ENCODE results near the gene RBFOX2. TPM values are rescaled to one million over a fixed set of nuclear protein-coding genes. Genes with fewer than 3 reads are reported as not detected.

RBFOX2 gene
- total RNA-seq, 2 donors from 2014 or later: 104 to 120 TPM

- TF ChIP-seq CTCF (conservative IDR thresholded peaks at IDR 0.05): no peak
- H3K4me3 ChIP-seq (ENCODE audit: low read length): no peak overlapping the region
- H3K27ac Mint-ChIP-seq: no peak overlapping the region
- H3K36me3 ChIP-seq (ENCODE audit: control insufficient read depth, insufficient read depth, low read length): no peaks in the 10 kb centered on the region
- no peaks in the 10 kb centered on the region for H3K9me3 ChIP-seq (ENCODE audit: control insufficient read depth, low read length)
- no peaks in the 10 kb centered on the region for H3K4me1 ChIP-seq (ENCODE audit: control insufficient read depth, insufficient read depth, low read length)
- H3K4me1 Mint-ChIP-seq: peaks cover 16% of the 10 kb centered on the region
- no peak overlapping the region for H3K4me3 Mint-ChIP-seq
- no peak overlapping the region for H3K27ac ChIP-seq (ENCODE audit: low read depth, low read length)
- H3K36me3 Mint-ChIP-seq (ENCODE audit: low read depth): peaks cover 9% of the 10 kb centered on the region
- 88 to 89% methylated on average over 5 of the region's 5 CpGs for WGBS, 2 experiments (ENCODE audit: insufficient coverage in 1 of 2, insufficient read length in 1 of 2)
- no peaks in the 10 kb centered on the region for H3K27me3 Mint-ChIP-seq (ENCODE audit: insufficient read depth)
- H3K9me3 Mint-ChIP-seq: no peaks in the 10 kb centered on the region
- H3K27me3 ChIP-seq (ENCODE audit: control insufficient read depth, insufficient read depth, low read length, poor library complexity, severe bottlenecking): no peaks in the 10 kb centered on the region
- H3K9ac ChIP-seq (ENCODE audit: extremely low read depth, low read length, poor library complexity, severe bottlenecking): no peak overlapping the region
- DNase-seq: no peak
Measured at GRCh38 chr22:36002718-36003260, 25.8 kb downstream of the RBFOX2 start.

GRCh38 chr22:36002084-36002483 is 26.5 kb downstream of the RBFOX2 start:
- Histone ChIP-seq H3K27ac (ENCODE audit: low read depth, low read length) (no peak overlapping the region), H3K9me3 (ENCODE audit: control insufficient read depth, low read length) (no peaks in the 10 kb centered on the region), H3K36me3 (ENCODE audit: control insufficient read depth, insufficient read depth, low read length) (no peaks in the 10 kb centered on the region), H3K9ac (ENCODE audit: extremely low read depth, low read length, poor library complexity, severe bottlenecking) (no peak overlapping the region), H3K4me3 (ENCODE audit: low read length) (no peak overlapping the region), H3K4me1 (ENCODE audit: control insufficient read depth, insufficient read depth, low read length) (peaks cover 2% of the 10 kb centered on the region), H3K27me3 (ENCODE audit: control insufficient read depth, insufficient read depth, low read length, poor library complexity, severe bottlenecking) (no peaks in the 10 kb centered on the region)
- TF ChIP-seq CTCF (conservative IDR thresholded peaks at IDR 0.05): no peak
- peaks cover 21% of the 10 kb centered on the region for H3K4me1 Mint-ChIP-seq
- no peak overlapping the region for H3K4me3 Mint-ChIP-seq
- no peaks in the 10 kb centered on the region for H3K27me3 Mint-ChIP-seq (ENCODE audit: insufficient read depth)
- H3K36me3 Mint-ChIP-seq (ENCODE audit: low read depth): peaks cover 9% of the 10 kb centered on the region
- no peak for DNase-seq
- H3K27ac Mint-ChIP-seq: no peak overlapping the region
- H3K9me3 Mint-ChIP-seq: no peaks in the 10 kb centered on the region
- WGBS, 2 experiments (ENCODE audit: insufficient coverage in 1 of 2, insufficient read length in 1 of 2): 96 to 97% methylated on average over 3 to 7 of the region's 7 CpGs

GRCh38 chr22:35998748-35999147 is 29.9 kb downstream of the RBFOX2 start:
- Histone ChIP-seq H3K9ac (ENCODE audit: extremely low read depth, low read length, poor library complexity, severe bottlenecking) (no peak overlapping the region), H3K4me3 (ENCODE audit: low read length) (no peak overlapping the region), H3K27me3 (ENCODE audit: control insufficient read depth, insufficient read depth, low read length, poor library complexity, severe bottlenecking) (no peaks in the 10 kb centered on the region), H3K27ac (ENCODE audit: low read depth, low read length) (no peak overlapping the region), H3K36me3 (ENCODE audit: control insufficient read depth, insufficient read depth, low read length) (no peaks in the 10 kb centered on the region), H3K4me1 (ENCODE audit: control insufficient read depth, insufficient read depth, low read length) (peaks cover 5% of the 10 kb centered on the region), H3K9me3 (ENCODE audit: control insufficient read depth, low read length) (peaks cover 1% of the 10 kb centered on the region)
- TF ChIP-seq CTCF (conservative IDR thresholded peaks at IDR 0.05): no peak
- no peak overlapping the region for H3K4me3 Mint-ChIP-seq
- no peaks in the 10 kb centered on the region for H3K9me3 Mint-ChIP-seq
- peaks cover 11% of the 10 kb centered on the region for H3K36me3 Mint-ChIP-seq (ENCODE audit: low read depth)
- no peaks in the 10 kb centered on the region for H3K27me3 Mint-ChIP-seq (ENCODE audit: insufficient read depth)
- DNase-seq: no peak
- WGBS, 2 experiments (ENCODE audit: insufficient coverage in 1 of 2, insufficient read length in 1 of 2): 94 to 100% methylated on average over 2 to 3 of the region's 3 CpGs
- H3K4me1 Mint-ChIP-seq: peaks cover 36% of the 10 kb centered on the region
- H3K27ac Mint-ChIP-seq: no peak overlapping the region
